ENCODE data around the gene SAFB.
"Not testable (repeated sequence)": the region's sequence is repeated elsewhere in the genome, so short reads cannot be mapped to it uniquely, and the experiment has no call there.

The SAFB gene

GRCh38 chr19:5697022-5697889 lies 74.4 kb downstream of the SAFB start:
- DNase-seq (ENCODE audit: low read depth in 2 of 2): no peak

GRCh38 chr19:5697890-5698634 lies 75.2 kb downstream of the SAFB start:
- no peak for DNase-seq (ENCODE audit: low read depth in 2 of 2)

DNA sequence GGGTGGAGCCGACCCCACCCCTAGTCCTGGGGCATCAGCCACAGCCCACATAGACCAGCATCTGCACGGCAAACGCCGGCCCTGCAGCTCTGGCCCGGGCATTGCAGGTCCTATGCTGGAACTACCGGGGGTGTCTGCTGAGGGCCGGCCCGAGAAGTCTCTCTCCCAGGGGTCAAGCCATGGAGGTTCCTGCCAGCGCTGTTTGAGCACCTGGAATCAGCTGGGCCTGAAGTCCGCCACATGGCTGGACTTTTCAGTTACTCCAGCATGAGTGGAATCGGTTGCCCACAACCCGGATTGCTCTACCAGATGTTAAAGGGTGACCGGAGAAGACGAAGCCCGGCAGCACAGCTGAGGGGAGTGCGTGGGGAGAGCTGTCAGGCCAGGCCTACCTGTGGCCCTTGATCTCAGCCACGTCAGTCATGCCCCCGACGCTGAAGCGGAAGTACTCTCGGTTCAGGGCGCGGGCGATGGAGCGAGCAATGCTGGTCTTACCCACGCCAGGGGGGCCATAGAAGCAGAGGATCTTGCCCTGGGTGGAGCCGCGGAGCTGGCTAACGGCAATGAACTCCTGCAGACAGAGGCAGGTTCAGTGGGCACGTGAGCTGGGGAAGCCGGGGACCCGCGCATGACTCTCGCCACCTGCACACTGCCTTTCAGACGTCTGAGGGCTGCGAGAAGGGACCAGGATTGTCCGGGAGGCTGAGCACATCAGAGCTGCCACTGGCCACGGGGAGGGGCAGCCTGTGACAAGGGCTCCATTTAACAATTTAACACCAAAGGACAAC lies 75.9 kb downstream of the SAFB start:
- DNase-seq (ENCODE audit: low read depth in 2 of 2): no peak

- no peak for DNase-seq (ENCODE audit: low read depth in 2 of 2)
Measured at GRCh38 chr19:5700455-5701092, 77.7 kb downstream of the SAFB start.

- not testable (repeated sequence) for DNase-seq (ENCODE audit: low read depth in 2 of 2)
Measured at GRCh38 chr19:5702053-5702410, 79.1 kb downstream of the SAFB start.

DNA sequence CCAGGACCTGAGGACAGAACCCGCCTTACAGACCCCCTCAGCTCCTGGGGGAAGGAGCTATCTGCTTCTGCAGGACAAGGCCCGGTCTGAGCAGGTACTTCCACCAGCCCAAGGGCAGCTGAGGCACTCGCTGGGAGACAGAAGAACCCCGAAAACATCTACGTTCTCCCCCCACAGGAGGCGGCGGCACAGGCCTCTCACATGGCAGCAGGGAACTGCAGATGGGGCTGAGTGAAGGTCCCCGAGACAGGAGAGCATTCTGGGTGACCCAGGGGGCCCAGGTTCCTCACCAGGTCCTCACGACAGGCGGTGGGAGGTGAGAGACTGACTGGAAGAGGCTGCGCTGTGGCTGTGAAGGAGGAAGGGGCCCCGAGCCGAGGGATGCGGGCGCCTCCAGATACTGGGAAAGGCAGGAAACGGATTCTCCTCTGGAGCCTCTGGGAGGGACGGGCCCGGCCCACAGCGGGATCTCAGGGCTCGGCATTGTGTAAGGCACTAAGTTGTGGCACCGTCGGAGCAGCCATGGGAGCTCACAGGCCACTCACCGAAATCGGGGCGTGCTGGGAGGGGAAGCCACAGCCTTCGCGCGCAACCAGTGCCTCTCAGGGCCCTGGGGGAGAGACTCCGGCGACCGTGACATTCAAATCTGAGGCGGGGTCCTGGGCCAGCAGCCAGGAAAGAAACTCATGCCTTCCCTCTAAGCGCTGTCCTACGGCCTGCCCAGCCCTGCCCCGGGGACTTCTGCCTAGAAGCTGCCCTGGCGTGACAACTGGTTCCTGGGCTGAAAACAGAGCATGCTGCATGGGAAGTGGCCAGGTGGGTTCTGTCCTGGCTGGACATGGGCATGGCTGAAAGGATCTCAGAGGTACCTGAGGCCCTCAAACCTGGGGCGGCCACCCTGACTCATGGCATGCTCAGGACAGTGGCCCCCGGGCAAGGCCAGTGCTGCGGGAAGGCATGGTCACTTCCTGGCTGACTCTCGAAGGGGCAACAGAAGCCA lies 81.2 kb downstream of the SAFB start:
- DNase-seq (ENCODE audit: low read depth in 2 of 2): no peak

DNA sequence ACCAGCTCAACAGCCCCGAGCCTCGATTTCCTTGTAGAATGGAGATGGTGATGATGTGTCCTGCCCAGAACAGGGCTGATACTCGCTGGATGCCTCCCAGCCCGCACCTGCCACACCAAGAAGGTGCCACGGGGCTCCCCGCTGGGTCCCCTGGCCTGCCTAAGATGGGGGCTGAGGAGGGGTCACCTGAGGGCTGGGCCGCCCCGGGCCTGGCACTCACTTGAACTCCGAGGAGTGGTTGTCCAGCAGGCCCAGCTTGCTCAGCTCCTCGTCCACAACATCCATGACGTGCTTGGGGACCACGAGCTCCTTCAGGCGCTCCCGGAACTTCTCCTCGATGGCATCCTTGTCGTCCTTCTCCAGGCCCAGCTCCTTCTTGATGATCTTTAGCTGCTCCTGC lies 82.7 kb downstream of the SAFB start:
- no peak for DNase-seq (ENCODE audit: low read depth in 2 of 2)

DNA sequence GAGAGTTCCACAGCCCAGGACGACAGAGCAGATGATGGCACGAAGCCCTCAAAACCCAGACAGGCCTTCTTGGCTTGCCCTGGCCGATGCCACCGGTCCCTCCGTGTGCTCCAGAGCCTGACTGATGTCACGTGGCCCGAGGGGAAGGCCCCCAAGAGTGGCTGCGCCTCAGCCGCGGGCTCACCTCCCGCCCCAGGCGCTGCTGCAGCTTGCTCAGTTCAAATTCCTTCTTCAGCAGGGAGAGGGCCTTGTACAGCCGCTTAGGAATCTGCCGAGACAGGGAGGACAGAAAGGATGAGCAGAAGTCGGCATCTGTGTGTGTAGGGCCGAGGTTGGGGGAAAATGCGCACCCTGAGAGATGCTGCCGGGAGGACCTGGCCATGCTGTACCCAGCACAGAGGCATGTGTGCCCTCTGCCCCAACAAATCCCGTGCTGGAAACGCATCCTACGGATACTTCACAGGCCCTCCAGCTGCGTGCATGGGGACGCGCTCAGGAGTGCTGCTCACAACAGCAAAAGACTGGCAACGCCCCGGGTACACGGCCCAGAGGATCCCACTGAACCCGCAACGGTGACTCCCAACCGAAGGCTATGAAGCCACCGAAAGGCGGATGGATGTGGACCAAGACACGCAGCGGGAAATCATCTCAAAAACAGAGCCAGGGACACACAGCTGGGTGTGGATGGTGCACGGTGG lies 84.1 kb downstream of the SAFB start:
- DNase-seq (ENCODE audit: low read depth in 2 of 2): no peak

DNA sequence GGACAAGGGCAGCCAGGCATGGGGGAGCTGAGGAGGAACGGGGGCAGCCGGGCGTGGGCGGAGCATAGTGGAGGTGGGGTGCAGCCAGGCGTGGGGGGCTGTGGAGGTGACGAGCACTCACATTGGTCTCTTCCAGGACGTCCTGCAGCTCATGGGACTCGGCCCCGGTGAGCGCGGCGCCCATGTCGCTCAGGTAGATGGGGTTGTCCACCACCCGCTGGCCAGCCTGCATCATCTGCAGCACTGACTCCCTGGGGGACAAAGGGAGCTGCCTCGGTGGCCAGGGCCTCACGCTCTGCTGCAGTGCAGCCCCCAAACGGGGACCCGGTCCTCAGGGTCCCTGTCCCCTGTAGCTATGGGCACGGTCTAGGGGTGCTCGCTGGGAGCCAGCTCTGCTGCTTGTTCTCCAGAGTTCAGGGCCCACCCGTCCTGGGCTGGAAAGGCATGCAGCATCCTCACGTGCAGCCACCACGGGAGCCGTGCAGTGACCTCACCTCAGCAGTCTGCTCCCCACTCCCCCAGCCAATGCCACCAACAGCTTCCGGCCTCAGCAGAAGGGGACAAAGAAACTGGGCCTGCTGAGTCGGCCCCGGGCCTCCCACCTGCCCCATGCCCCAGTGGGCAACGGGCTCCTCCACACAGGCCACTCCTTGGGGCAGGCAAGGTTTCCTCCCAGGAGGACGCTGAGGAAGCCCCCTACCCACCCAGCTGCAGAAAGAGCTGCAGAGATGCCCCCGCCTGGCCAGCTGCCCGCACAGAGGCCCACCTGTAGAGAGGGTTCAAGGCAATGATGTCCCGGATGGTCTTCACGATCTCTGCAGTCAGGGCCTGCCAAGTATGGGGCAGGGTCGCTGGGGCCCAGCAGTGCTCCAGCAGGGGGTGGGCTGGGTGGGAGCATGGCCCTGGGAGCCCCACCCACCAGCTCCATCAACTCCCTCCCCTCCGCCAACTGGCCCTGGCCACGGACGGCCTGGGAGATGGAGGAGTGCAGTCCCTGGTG lies 85.0 kb downstream of the SAFB start:
- DNase-seq (ENCODE audit: low read depth in 2 of 2): no peak

- DNase-seq (ENCODE audit: low read depth in 2 of 2): no peak
Measured at GRCh38 chr19:5711025-5711424, 88.1 kb downstream of the SAFB start.

DNA sequence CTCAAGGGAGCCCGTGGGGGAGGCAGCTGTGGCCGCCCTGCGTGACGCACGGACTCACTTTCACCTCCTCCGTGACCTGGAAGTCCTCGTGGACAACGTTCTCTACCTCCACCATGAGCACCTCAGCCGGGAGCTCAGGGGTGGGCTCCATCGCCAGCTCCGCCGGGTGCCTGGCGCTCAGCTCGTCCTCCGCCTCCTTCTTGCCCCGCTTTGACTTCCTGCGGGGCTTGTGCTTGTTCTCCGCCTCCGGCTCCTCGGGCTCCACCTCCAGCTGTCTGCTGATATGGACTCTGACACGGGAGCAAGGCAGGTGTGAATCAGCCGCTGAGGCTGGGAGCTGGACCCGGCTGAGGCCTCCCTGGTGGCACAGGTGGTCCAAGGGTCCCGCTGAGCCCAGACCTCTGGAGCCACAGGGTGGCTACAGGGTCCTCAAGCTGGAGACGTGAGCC lies 88.9 kb downstream of the SAFB start:
- no peak for DNase-seq (ENCODE audit: low read depth in 2 of 2)

DNA sequence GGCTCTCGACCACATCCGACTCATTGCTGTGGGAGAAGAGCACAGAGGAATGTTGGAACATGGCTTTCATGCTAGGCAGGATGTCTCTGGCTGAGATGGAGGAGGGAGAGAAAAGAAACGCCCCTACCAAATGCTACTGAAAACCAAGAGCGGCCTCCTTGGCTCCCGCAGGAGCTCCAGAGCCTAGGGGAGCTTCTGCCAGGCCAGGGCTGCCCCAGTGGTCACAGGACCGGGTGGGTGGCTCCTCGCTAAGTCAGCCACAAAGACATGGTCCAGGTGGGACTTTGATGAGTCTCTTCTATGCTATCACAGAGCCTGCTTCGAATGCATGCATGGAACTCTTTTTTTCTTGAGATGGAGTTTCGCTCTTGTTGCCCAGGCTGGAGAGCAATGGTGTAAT lies 90.3 kb downstream of the SAFB start:
- DNase-seq (ENCODE audit: low read depth in 2 of 2): no peak

DNA sequence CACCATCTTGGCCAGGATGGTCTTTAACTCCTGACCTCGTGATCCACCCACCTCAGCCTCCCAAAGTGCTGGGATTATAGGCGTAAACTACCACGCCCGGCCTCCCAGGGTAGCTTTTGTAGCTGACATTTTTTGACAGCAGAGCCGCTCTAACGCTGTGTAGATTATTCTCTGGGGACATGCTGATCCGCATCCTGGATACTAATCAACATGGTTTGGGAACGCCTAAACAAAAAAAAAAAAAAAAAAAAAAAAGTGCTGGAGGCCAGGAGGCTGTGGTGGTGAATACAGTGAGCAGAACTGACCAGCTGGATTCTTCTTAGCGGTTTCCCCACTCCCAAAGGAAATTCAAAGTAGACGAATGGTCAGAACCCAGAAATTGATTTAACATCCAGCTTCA lies 91.9 kb downstream of the SAFB start:
- no peak for DNase-seq (ENCODE audit: low read depth in 2 of 2)

DNA sequence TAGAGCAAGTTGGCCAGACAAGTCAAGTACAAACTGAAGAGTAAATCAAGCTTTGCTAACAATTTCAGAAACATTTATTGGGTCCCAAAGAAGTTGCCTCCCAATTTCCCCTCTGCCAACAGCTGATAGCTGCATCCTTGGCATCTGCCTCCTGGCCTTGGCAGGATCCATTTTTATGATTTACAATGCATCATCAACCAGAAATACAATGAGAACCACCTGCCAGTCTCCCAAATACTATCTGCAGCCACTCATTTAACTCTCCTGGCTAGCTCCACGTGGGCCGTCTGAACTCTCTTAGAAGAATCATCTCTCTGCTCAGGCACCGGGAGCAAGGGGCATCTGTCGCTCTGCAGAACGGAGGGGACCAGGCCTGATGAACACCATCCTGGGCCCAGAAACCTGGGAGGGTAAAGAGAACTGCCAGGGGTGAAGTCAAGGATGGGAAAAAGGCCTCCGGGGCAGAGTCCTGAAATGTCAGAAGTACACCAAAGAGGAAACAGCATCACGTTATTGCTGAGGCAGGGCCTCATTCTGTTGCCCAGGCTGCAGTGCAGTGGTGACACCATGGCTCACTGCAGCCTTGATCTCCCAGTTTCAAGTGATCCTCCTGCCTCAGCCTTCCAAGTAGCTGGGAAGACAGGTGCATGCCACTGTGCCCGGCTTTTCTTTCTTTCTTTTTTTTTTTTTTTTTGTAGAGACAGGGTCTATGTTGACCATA lies 94.5 kb downstream of the SAFB start:
- DNase-seq (ENCODE audit: low read depth in 2 of 2): no peak
